GM21619 (cell line): ENCODE results near the gene CDC14A.

Source experiments
- ATAC-seq: cut with Tn5 transposase; IDR thresholded peaks from one replicate; pipeline ENCODE4 v1.9.1; 2021; ENCODE audit not compliant: unreplicated experiment

CDC14A gene

GRCh38 chr1:100441146-100441545 is 88.8 kb downstream of the CDC14A start:
- no peak for ATAC-seq

- ATAC-seq, result no peak
Observed at GRCh38 chr1:100441651-100442050, 89.3 kb downstream of the CDC14A start.

- peak; percentile 78 for ATAC-seq
Observed at GRCh38 chr1:100443811-100444571, 91.7 kb downstream of the CDC14A start.

- ATAC-seq, result no peak
Observed at GRCh38 chr1:100445565-100445964, 93.3 kb downstream of the CDC14A start.

- no peak for ATAC-seq
Observed at GRCh38 chr1:100448366-100448765, 96.1 kb downstream of the CDC14A start.

GRCh38 chr1:100449477-100449876 is 97.2 kb downstream of the CDC14A start:
- ATAC-seq, result peak; percentile 70

- ATAC-seq, result peak; percentile 53
Observed at GRCh38 chr1:100452641-100453040, 100.3 kb downstream of the CDC14A start.

- no peak for ATAC-seq
Observed at GRCh38 chr1:100455478-100456072, 103.3 kb downstream of the CDC14A start.

GRCh38 chr1:100456880-100457279 is 104.6 kb downstream of the CDC14A start:
- no peak for ATAC-seq

- no peak for ATAC-seq
Observed at GRCh38 chr1:100457683-100458082, 105.4 kb downstream of the CDC14A start.

- no peak for ATAC-seq
Observed at GRCh38 chr1:100458661-100459357, 106.5 kb downstream of the CDC14A start.

- ATAC-seq, result peak; percentile 90
Observed at GRCh38 chr1:100459358-100460114, 107.2 kb downstream of the CDC14A start.

GRCh38 chr1:100461222-100461621 is 108.9 kb downstream of the CDC14A start:
- ATAC-seq, result no peak

GRCh38 chr1:100462326-100463025 is 110.2 kb downstream of the CDC14A start:
- ATAC-seq, result no peak

- ATAC-seq, result peak; percentile 74
Observed at GRCh38 chr1:100463791-100464424, 111.6 kb downstream of the CDC14A start.

GRCh38 chr1:100469578-100469977 is 117.3 kb downstream of the CDC14A start:
- ATAC-seq, result no peak

GRCh38 chr1:100474834-100475233 is 122.5 kb downstream of the CDC14A start:
- no peak for ATAC-seq

- no peak for ATAC-seq
Observed at GRCh38 chr1:100476735-100477290, 124.5 kb downstream of the CDC14A start.

- ATAC-seq, result no peak
Observed at GRCh38 chr1:100478816-100479215, 126.5 kb downstream of the CDC14A start.
